Activated B cell treated with CpG ODN at 0.5 μM for 24 hours (primary cell): ENCODE results near the gene PALM3. TPM values are rescaled to one million over a fixed set of nuclear protein-coding genes. Genes with fewer than 3 reads are reported as not detected.

Source experiments
- ATAC-seq: fragments of 200-7000 bp; cut with Tn5 transposase; one replicate; pipeline ENCODE4 v1.10.0; 2021; ENCODE audit warnings: low read depth, mild to moderate bottlenecking, moderate library complexity
- CTCF ChIA-PET: fragments of 350-600 bp; sonication (Branson Sonifier 250); formaldehyde crosslinking; loops from one replicate; lab custom pipeline; 2021; ENCODE audit warnings: antibody characterized with exemption; lab: Charles Lee
- POLR2A ChIA-PET: fragments of 350-600 bp; sonication (Branson Sonifier 250); formaldehyde crosslinking; loops from one replicate; lab custom pipeline; 2021; ENCODE audit warnings: antibody characterized with exemption; lab: Charles Lee
- DNase-seq: peaks from one replicate; pipeline ENCODE4 v3.0.0; 2022
- H3K27ac Mint-ChIP-seq: one replicate; pipeline ENCODE4 v1.8.0; 2020; ENCODE audit warnings: mixed read lengths
- H3K27me3 Mint-ChIP-seq: one replicate; pipeline ENCODE4 v1.8.0; 2021; ENCODE audit warnings: mixed read lengths
- H3K36me3 Mint-ChIP-seq: one replicate; pipeline ENCODE4 v1.8.0; 2021; ENCODE audit warnings: low read depth, mixed read lengths
- H3K4me1 Mint-ChIP-seq: one replicate; pipeline ENCODE4 v1.8.0; 2021; ENCODE audit warnings: mixed read lengths
- H3K4me3 Mint-ChIP-seq: one replicate; pipeline ENCODE4 v1.8.0; 2020; ENCODE audit warnings: mild to moderate bottlenecking, mixed read lengths
- H3K9me3 Mint-ChIP-seq: one replicate; pipeline ENCODE4 v1.8.0; 2020; ENCODE audit warnings: mixed read lengths
- intact Hi-C: fragments of 100-400 bp; cut with micrococcal nuclease; formaldehyde crosslinking; loops from one replicate; pipeline ENCODE4 v1.15.1; 2024
- total RNA-seq: library from RNA; stranded (reverse); gene quantifications from 2 replicates; pipeline ENCODE4 v1.2.3, GENCODE V29; 2022
- TF ChIP-seq, protein P1 (sequence below): fragments of 200-600 bp; IDR thresholded peaks from one replicate; pipeline ENCODE4 v1.8.0; 2022; ENCODE audit warnings: antibody characterized with exemption, mild to moderate bottlenecking

Gene PALM3
- total RNA-seq, 1 donor from 2014 or later = not detected

DNA sequence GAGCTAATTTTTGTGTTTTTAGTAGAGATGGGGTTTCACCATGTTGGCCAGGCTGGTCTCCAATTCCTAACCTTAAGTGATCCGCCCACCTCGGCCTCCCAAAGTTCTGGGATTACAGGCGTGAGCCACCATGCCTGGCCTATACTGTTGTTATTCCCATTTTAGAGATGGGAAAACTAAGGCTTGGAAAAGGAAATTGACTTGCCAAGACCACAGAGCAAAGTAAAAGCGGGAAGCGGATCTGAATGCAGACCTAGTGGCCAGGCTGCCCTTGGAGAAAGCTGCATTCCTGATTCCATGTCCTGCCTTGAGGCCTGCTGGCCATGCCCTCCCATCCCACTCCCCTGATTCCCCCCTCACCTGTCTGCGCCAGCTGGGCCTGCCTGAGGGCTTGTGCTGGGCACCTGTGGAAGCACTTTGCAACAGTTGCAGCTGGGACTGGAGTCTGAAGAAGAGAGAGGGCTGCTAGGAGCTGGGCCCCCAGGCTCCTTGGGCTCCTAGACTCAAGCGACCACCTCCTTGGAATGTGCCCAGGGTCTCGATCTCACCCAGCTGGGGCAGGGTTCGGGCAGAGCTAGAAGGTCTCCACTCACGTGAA lies 5.7 kb downstream of the PALM3 start:
- TF ChIP-seq, protein P1, sequence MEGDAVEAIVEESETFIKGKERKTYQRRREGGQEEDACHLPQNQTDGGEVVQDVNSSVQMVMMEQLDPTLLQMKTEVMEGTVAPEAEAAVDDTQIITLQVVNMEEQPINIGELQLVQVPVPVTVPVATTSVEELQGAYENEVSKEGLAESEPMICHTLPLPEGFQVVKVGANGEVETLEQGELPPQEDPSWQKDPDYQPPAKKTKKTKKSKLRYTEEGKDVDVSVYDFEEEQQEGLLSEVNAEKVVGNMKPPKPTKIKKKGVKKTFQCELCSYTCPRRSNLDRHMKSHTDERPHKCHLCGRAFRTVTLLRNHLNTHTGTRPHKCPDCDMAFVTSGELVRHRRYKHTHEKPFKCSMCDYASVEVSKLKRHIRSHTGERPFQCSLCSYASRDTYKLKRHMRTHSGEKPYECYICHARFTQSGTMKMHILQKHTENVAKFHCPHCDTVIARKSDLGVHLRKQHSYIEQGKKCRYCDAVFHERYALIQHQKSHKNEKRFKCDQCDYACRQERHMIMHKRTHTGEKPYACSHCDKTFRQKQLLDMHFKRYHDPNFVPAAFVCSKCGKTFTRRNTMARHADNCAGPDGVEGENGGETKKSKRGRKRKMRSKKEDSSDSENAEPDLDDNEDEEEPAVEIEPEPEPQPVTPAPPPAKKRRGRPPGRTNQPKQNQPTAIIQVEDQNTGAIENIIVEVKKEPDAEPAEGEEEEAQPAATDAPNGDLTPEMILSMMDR = no peak
- POLR2A ChIA-PET = interaction anchor here (0.5 to 1.4 kb wide), 2 partner anchors 24 to 184 kb away, joined by 3 to 4 read pairs; partner anchors contain the start of gene IL27RA

DNA sequence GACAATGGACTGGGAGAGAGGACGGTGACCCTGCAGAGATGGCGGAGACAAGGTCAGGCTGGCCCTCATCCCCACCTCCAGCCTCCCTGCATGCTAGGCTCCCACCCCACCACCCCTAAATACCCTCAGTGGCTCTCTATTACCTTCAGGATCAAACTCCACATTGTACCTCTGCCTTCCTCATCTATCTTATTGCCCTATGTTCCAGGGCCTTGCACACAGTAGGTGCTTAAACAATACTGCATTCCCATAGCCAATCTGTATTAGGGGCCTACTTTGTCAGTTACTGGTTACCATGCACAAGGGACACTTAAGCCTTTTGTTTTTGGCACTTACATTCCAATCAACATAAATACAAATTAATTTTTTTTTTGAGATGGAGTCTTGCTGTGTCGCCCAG lies 6.5 kb downstream of the PALM3 start:
- CTCF ChIA-PET = interaction anchor here (1.2 kb wide), 1 partner anchor 15 kb away, joined by 3 read pairs; no protein-coding TSS in a partner anchor
- DNase-seq = no peak

More for the DNA sequence above, 5.7 kb downstream of the PALM3 start:
- Mint-ChIP-seq H3K27ac (no peak overlapping the region), H3K9me3 (no peaks in the 10 kb centered on the region), H3K4me1 (peaks cover 18% of the 10 kb centered on the region), H3K4me3 (no peak overlapping the region), H3K27me3 (peaks cover 34% of the 10 kb centered on the region), H3K36me3 (peaks cover 16% of the 10 kb centered on the region)
- no peak for ATAC-seq
- no peak for DNase-seq
- intact Hi-C loops = no loop called here
- CTCF ChIA-PET = interaction anchor here (1.2 kb wide), 1 partner anchor 14 kb away, joined by 3 read pairs; no protein-coding TSS in a partner anchor

DNA sequence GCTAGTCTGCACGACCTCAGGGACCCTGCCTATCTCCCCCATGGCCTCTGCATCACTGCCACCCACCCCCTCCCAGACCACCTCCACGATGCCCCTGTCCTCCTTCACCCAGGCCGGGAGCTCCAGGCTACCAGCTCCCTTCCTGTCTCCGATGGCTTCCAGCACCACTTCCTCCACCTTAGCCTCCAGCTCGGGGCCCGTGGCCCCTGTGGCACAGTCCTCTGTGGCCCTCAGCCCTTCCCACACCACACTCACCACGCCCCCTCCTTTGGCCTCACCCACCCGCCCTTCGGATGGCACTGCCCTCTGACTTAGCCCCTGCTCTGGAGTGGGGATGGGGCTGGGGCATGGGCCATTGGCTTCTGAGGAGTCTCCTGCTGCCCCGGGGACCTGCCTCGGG lies 7.2 kb downstream of the PALM3 start:
- Mint-ChIP-seq H3K4me1 (peaks cover 18% of the 10 kb centered on the region), H3K27ac (no peak overlapping the region), H3K36me3 (peaks cover 29% of the 10 kb centered on the region), H3K9me3 (no peaks in the 10 kb centered on the region), H3K4me3 (no peak overlapping the region), H3K27me3 (peaks cover 25% of the 10 kb centered on the region)
- ATAC-seq = no peak
- DNase-seq = no peak
- intact Hi-C loops = no loop called here
- CTCF ChIA-PET = no interaction called here
- POLR2A ChIA-PET = interaction anchor here (0.6 kb wide), 1 partner anchor 220 kb away, joined by 3 read pairs; no protein-coding TSS in a partner anchor
- TF ChIP-seq, protein P1 = no peak

More for the DNA sequence above, 6.5 kb downstream of the PALM3 start:
- intact Hi-C loops = no loop called here
- Mint-ChIP-seq H3K9me3 (no peaks in the 10 kb centered on the region), H3K4me1 (peaks cover 18% of the 10 kb centered on the region), H3K4me3 (no peak overlapping the region), H3K27me3 (peaks cover 29% of the 10 kb centered on the region), H3K36me3 (peaks cover 24% of the 10 kb centered on the region), H3K27ac (no peak overlapping the region)
- POLR2A ChIA-PET = no interaction called here
- ATAC-seq = no peak
- TF ChIP-seq, protein P1 = no peak

DNA sequence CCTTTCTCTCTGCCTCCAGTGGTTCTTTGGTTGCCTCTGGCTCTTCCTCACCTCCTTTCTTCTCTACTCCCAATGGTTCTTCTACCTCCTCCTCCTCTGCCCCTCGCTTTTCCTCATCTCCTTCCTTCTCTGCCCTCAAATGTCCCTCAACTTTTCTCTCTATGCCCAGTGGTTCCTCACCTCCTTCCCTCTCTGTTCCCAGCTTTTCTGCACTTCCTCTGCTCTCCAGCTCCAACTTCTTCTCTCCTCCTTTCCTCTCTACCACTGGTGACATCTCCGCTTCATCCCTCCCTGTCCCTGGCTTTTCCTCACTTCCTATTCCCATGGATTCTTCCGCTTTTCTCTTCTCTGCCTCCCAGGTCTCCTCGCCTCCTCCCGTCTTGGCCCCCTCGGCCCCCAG lies 7.8 kb downstream of the PALM3 start:
- Mint-ChIP-seq H3K27me3 (peaks cover 23% of the 10 kb centered on the region), H3K9me3 (no peaks in the 10 kb centered on the region), H3K4me1 (peaks cover 18% of the 10 kb centered on the region), H3K36me3 (peaks cover 31% of the 10 kb centered on the region), H3K27ac (no peak overlapping the region), H3K4me3 (no peak overlapping the region)
- no peak for DNase-seq
- POLR2A ChIA-PET = no interaction called here
- CTCF ChIA-PET = no interaction called here
- intact Hi-C loops = no loop called here
- no peak for ATAC-seq
- TF ChIP-seq, protein P1 = no peak

DNA sequence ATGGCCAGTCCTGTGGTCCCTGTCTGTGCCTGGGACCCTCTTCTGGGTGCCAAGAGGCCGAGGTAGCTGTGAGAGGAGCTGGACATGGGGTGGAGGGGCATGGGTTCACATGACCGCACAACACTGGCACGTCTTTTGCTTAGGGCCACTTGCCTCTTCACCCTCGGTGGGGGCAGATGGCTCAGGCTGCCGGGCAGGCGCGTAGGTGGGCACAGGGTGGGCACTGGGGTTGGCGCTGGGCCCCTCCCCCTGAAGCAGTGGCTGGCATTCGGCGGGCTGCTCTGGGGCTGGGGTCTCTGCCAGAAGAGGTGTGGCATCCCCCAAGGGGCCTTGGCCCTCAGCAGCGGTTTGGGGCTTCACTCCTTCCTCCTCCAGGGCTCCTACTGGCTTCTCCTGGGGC lies 8.4 kb downstream of the PALM3 start:
- Mint-ChIP-seq H3K4me3 (no peak overlapping the region), H3K4me1 (peaks cover 12% of the 10 kb centered on the region), H3K27ac (no peak overlapping the region), H3K36me3 (peaks cover 36% of the 10 kb centered on the region), H3K9me3 (no peaks in the 10 kb centered on the region), H3K27me3 (peaks cover 17% of the 10 kb centered on the region)
- ATAC-seq (no peak), DNase-seq (no peak)
- TF ChIP-seq, protein P1 = no peak
- intact Hi-C loops = no loop called here
- CTCF ChIA-PET = no interaction called here
- POLR2A ChIA-PET = interaction anchor here (0.9 kb wide), 1 partner anchor 47 kb away, joined by 3 read pairs; the partner anchor contains the start of gene RFX1
